CD14-positive monocyte (primary cell): ENCODE measurements around the gene DPF3. TPM values are rescaled to one million over a fixed set of nuclear protein-coding genes. Genes with fewer than 3 reads are reported as not detected.

ENCODE experiments used
- DNase-seq, 3 donors: peaks; one replicate each; pipeline ENCODE4 v3.0.0-alpha.2; 2011 to 2022
- H2AFZ ChIP-seq: 2 replicates; pipeline ENCODE4 v1.6.0; 2012; ENCODE audit warnings: mild to moderate bottlenecking, low read depth, low read length, inconsistent platforms; ENCODE audit not compliant: insufficient read depth, poor library complexity, severe bottlenecking
- H3K27ac ChIP-seq, 2 donors: 1 replicate in 1 of 2; 2 replicates in 1 of 2; pipeline ENCODE4 v1.5.1; 2012 to 2013; ENCODE audit warnings: low read length in 2 of 2, control low read depth in 1 of 2, inconsistent platforms in 1 of 2, low read depth in 1 of 2, mild to moderate bottlenecking in 1 of 2
- H3K27me3 ChIP-seq, 2 donors: one replicate each; pipeline versions ENCODE4 v1.6.0 to v1.6.1; 2011 to 2013; ENCODE audit warnings: low read length in 2 of 2; ENCODE audit not compliant: control insufficient read depth in 2 of 2, insufficient read depth in 2 of 2
- H3K36me3 ChIP-seq, 2 donors: replicated peaks in 1 of 2; 1 replicate in 1 of 2; 2 replicates in 1 of 2; pipeline versions ENCODE4 v1.5.1 to v1.6.1; 2012 to 2013; ENCODE audit warnings: low read length in 2 of 2, control low read depth in 1 of 2, inconsistent platforms in 1 of 2, mild to moderate bottlenecking in 1 of 2; ENCODE audit not compliant: insufficient read depth in 2 of 2, control insufficient read depth in 1 of 2
- H3K4me1 ChIP-seq, 2 donors: 1 replicate in 1 of 2; 2 replicates in 1 of 2; pipeline versions ENCODE4 v1.5.1 to v1.6.1; 2012 to 2013; ENCODE audit warnings: low read length in 2 of 2, control low read depth in 1 of 2, inconsistent platforms in 1 of 2, mild to moderate bottlenecking in 1 of 2, moderate library complexity in 1 of 2; ENCODE audit not compliant: insufficient read depth in 2 of 2, control insufficient read depth in 1 of 2
- H3K4me2 ChIP-seq: replicated peaks from 2 replicates; pipeline ENCODE3; 2012; ENCODE audit warnings: low read length, moderate library complexity, mild to moderate bottlenecking; ENCODE audit not compliant: poor library complexity, severe bottlenecking; ENCODE audit errors: extremely low read depth
- H3K4me3 ChIP-seq, 3 experiments: fragments of 200-600 bp in 1 of 3; sonication (generic) in 1 of 3; replicated peaks in 1 of 3; 1 replicate in 2 of 3; 2 replicates in 1 of 3; pipeline ENCODE4 v1.5.1; 2011 to 2013; ENCODE audit warnings: low read length in 3 of 3, mild to moderate bottlenecking in 3 of 3, control low read depth in 2 of 3, low read depth in 2 of 3, inconsistent platforms in 1 of 3, moderate library complexity in 1 of 3
- H3K79me2 ChIP-seq: 2 replicates; pipeline ENCODE4 v1.6.0; 2012; ENCODE audit warnings: mild to moderate bottlenecking, control low read depth, inconsistent platforms, low read length, moderate library complexity; ENCODE audit not compliant: insufficient read depth
- H3K9ac ChIP-seq: 2 replicates; pipeline ENCODE4 v1.6.0; 2017; ENCODE audit warnings: low read length, mild to moderate bottlenecking; ENCODE audit not compliant: insufficient read depth, poor library complexity, severe bottlenecking
- H3K9me3 ChIP-seq, 2 donors: replicated peaks in 1 of 2; 1 replicate in 1 of 2; 2 replicates in 1 of 2; pipeline versions ENCODE4 v1.5.1 to v1.6.1; 2012 to 2013; ENCODE audit warnings: low read length in 2 of 2, control low read depth in 1 of 2; ENCODE audit not compliant: control insufficient read depth in 1 of 2, insufficient read depth in 1 of 2
- H4K20me1 ChIP-seq: 2 replicates; pipeline ENCODE4 v1.6.0; 2012; ENCODE audit warnings: mild to moderate bottlenecking, low read length, control low read depth, moderate library complexity; ENCODE audit not compliant: insufficient read depth
- H3K27ac Mint-ChIP-seq, 7 donors: one replicate each; pipeline ENCODE4 v1.8.0; 2020; ENCODE audit warnings: mild to moderate bottlenecking in 7 of 7, mixed read lengths in 7 of 7, moderate library complexity in 6 of 7, inconsistent platforms in 2 of 7
- H3K27me3 Mint-ChIP-seq, 3 donors: one replicate each; pipeline ENCODE4 v1.8.0; 2021 to 2022; ENCODE audit warnings: low read depth in 3 of 3, mild to moderate bottlenecking in 3 of 3, mixed read lengths in 3 of 3, moderate library complexity in 3 of 3, inconsistent platforms in 1 of 3
- H3K36me3 Mint-ChIP-seq, 2 donors: one replicate each; pipeline ENCODE4 v1.8.0; 2020; ENCODE audit warnings: mixed read lengths in 2 of 2, inconsistent platforms in 1 of 2, mild to moderate bottlenecking in 1 of 2
- H3K4me1 Mint-ChIP-seq: one replicate; pipeline ENCODE4 v1.8.0; 2020; ENCODE audit warnings: mild to moderate bottlenecking, mixed read lengths
- H3K4me3 Mint-ChIP-seq, 2 donors: one replicate each; pipeline ENCODE4 v1.8.0; 2020; ENCODE audit warnings: mild to moderate bottlenecking in 2 of 2, mixed read lengths in 2 of 2, moderate library complexity in 1 of 2
- H3K9me3 Mint-ChIP-seq, 7 donors: one replicate each; pipeline ENCODE4 v1.8.0; 2020 to 2022; ENCODE audit warnings: mixed read lengths in 7 of 7, mild to moderate bottlenecking in 6 of 7, moderate library complexity in 6 of 7, inconsistent platforms in 2 of 7
- CTCF ChIP-seq: fragments of 200-600 bp; IDR thresholded peaks from one replicate; pipeline ENCODE4 v1.8.0; 2022; ENCODE audit warnings: antibody characterized with exemption, mild to moderate bottlenecking
- WGBS: methylation state at CpG from one replicate; pipeline ENCODE4 v1.1.5; 2013; ENCODE audit warnings: missing lambda C conversion rate; ENCODE audit not compliant: insufficient coverage; 5-methylcytosine and 5-hydroxymethylcytosine counted together
- intact Hi-C, 2 donors: fragments of 100-400 bp; cut with micrococcal nuclease; formaldehyde crosslinking; loops; one replicate each; pipeline versions ENCODE4 v1.15.0 to v1.15.1; 2023
- polyA plus RNA-seq, 3 donors: library from polyadenylated mRNA; depleted of rRNA in 1 of 3; unstranded in 2 of 3; stranded (reverse) in 1 of 3; fragments of 300-500 nt in 2 of 3; fragments of >200 nt in 1 of 3; fragmentation: Illumina TruSeq in 2 of 3; gene quantifications; 1 replicate in 2 of 3; 2 replicates in 1 of 3; pipeline ENCODE4 v1.2.3, GENCODE V29; 2012 to 2021

Gene DPF3
- polyA plus RNA-seq, 3 donors = 0.33 to 0.39 TPM; not detected in 1

- Histone ChIP-seq H3K4me3 (no peak overlapping the region), H3K4me2 (no peak overlapping the region), H3K27ac (no peak overlapping the region), H4K20me1 (no peaks in the 10 kb centered on the region), H3K4me1 (no peaks in the 10 kb centered on the region), H3K79me2 (no peaks in the 10 kb centered on the region), H3K9me3 (no peaks in the 10 kb centered on the region), H3K27me3 (no peaks in the 10 kb centered on the region), H3K9ac (no peak overlapping the region), H2AFZ (no peak overlapping the region), H3K36me3 (no peaks in the 10 kb centered on the region)
- Mint-ChIP-seq H3K4me3 (no peak overlapping the region), H3K9me3 (no peaks in the 10 kb centered on the region), H3K27ac (no peak overlapping the region), H3K4me1 (peaks cover 1% of the 10 kb centered on the region), H3K27me3 (peaks cover 2 to 8% (median 8%) of the 10 kb centered on the region in 3 donors), H3K36me3 (no peaks in the 10 kb centered on the region)
- 93% methylated on average over 3 of the region's 10 CpGs for WGBS
- intact Hi-C loops = no loop called here
- TF ChIP-seq CTCF = no peak
- no peak for DNase-seq
Observed at GRCh38 chr14:72852194-72852593, 41.7 kb downstream of the DPF3 start.

GRCh38 chr14:72851635-72852034 lies 42.3 kb downstream of the DPF3 start:
- no peak overlapping the region for H2AFZ ChIP-seq
- 86% methylated on average over 11 of the region's 14 CpGs for WGBS
- H3K4me2 ChIP-seq = no peak overlapping the region
- Mint-ChIP-seq H3K4me3 (no peak overlapping the region), H3K4me1 (peaks cover 1% of the 10 kb centered on the region), H3K27ac (no peak overlapping the region), H3K9me3 (no peaks in the 10 kb centered on the region), H3K27me3 (peaks cover 2 to 8% (median 8%) of the 10 kb centered on the region in 3 donors), H3K36me3 (no peaks in the 10 kb centered on the region)
- H3K9ac ChIP-seq = no peak overlapping the region
- H3K9me3 ChIP-seq = no peaks in the 10 kb centered on the region
- no peaks in the 10 kb centered on the region for H3K36me3 ChIP-seq
- no peak overlapping the region for H3K27ac ChIP-seq
- intact Hi-C loops = no loop called here
- H3K4me3 ChIP-seq = no peak overlapping the region
- H4K20me1 ChIP-seq = no peaks in the 10 kb centered on the region
- H3K4me1 ChIP-seq = no peaks in the 10 kb centered on the region
- H3K79me2 ChIP-seq = no peaks in the 10 kb centered on the region
- no peak for TF ChIP-seq CTCF
- H3K27me3 ChIP-seq = no peaks in the 10 kb centered on the region
- no peak for DNase-seq
